Peyer's patch (tissue), 4 donors: Measurements from ENCODE around the gene SCRN3.

ENCODE experiments used
- CTCF ChIP-seq, 6 experiments: fragments of 450-650 bp in 4 of 6; fragments of 200-600 bp in 2 of 6; sonication (generic) in 1 of 6; IDR thresholded peaks; one replicate each; pipeline ENCODE4 v1.5.1; 2017 to 2019; ENCODE audit warnings: antibody characterized with exemption in 6 of 6, mild to moderate bottlenecking in 3 of 6, moderate library complexity in 1 of 6
- POLR2A ChIP-seq, 2 donors: fragments of 450-650 bp; IDR thresholded peaks; one replicate each; pipeline ENCODE4 v1.5.1; 2017; ENCODE audit warnings: antibody characterized with exemption in 2 of 2, mild to moderate bottlenecking in 2 of 2, moderate library complexity in 2 of 2

DNA sequence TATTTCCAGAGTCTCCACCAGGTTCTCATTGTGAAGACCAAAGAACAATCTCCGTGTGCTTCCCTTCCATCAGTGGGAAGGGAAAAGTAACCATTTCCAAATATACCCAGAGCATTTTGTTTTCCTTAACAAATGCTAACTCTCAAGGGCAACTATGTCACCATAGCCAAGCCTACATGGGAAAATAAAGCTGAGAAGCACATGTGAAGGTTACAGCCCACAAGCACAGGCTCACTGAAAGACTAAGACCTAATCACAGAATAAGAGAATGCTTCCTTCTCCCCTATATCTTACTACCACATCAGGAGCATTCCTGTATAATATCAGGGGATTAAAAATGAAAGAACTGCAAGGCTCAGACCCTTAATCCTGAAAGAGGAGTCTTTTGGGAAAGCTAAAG is 32.6 kb upstream of the SCRN3 start:
- no peak for TF ChIP-seq CTCF (IDR thresholded peaks at IDR 0.05)
- TF ChIP-seq POLR2A (IDR thresholded peaks at IDR 0.05), result no peak
